Measurements from ENCODE around the gene CYP3A5.
A peak's percentile ranks its signal among the peaks of the same experiment; 100 is the strongest.
"Not testable (repeated sequence)": the region's sequence is repeated elsewhere in the genome, so short reads cannot be mapped to it uniquely, and the experiment has no call there.

The CYP3A5 gene

DNA sequence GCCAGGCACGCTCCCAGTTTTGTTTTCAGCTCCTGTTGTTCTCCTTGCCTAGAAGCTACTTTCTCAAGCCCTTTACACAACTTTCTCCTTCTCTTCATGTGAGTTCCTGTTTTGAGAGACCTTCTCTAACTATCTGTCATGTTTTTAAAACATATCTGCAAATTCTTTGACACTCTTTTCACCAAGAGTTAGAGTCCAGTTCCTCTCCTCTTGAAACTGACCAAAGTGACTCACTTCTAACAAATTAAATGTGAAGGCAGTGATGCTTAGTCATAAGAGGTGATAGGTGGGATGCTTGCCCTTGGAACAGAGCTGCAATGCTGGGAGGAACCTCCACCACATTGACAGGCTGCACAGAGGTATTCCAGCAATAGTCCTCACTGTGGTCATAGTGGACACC lies 37.8 kb downstream of the CYP3A5 start:
- Mint-ChIP-seq H3K27ac (no peak overlapping the region), H3K36me3 (ENCODE audit: low read depth) (peaks cover 53% of the 10 kb centered on the region), H3K27me3 (ENCODE audit: low read depth) (no peaks in the 10 kb centered on the region)

GRCh38 chr7:99639267-99639666 lies 40.5 kb downstream of the CYP3A5 start:
- Mint-ChIP-seq H3K27ac (no peak overlapping the region), H3K9me3 (no peaks in the 10 kb centered on the region), H3K4me1 (ENCODE audit: low read depth) (peaks cover 4% of the 10 kb centered on the region), H3K4me3 (no peak overlapping the region), H3K27me3 (ENCODE audit: low read depth) (no peaks in the 10 kb centered on the region), H3K36me3 (ENCODE audit: low read depth) (peaks cover 36% of the 10 kb centered on the region)
- no peak for DNase-seq (ENCODE audit: low spot score)

More for the DNA sequence above, 37.8 kb downstream of the CYP3A5 start:
- Mint-ChIP-seq H3K9me3 (peaks cover 7% of the 10 kb centered on the region), H3K4me1 (ENCODE audit: low read depth) (peaks cover 2% of the 10 kb centered on the region), H3K4me3 (no peak overlapping the region)
- DNase-seq (ENCODE audit: low spot score): no peak

- Mint-ChIP-seq H3K36me3 (ENCODE audit: low read depth) (peaks cover 33% of the 10 kb centered on the region), H3K9me3 (no peaks in the 10 kb centered on the region)
Measured at GRCh38 chr7:99638731-99639130, 41.1 kb downstream of the CYP3A5 start.

GRCh38 chr7:99637414-99637813 lies 42.4 kb downstream of the CYP3A5 start:
- H3K9me3 Mint-ChIP-seq; DNase-seq (ENCODE audit: low spot score); H3K4me1 Mint-ChIP-seq (ENCODE audit: low read depth); H3K27me3 Mint-ChIP-seq (ENCODE audit: low read depth); H3K27ac Mint-ChIP-seq; H3K4me3 Mint-ChIP-seq: not testable (repeated sequence)
- peaks cover 33% of the 10 kb centered on the region for H3K36me3 Mint-ChIP-seq (ENCODE audit: low read depth)

More at GRCh38 chr7:99638731-99639130, 41.1 kb downstream of the CYP3A5 start:
- no peak overlapping the region for H3K27ac Mint-ChIP-seq
- H3K4me1 Mint-ChIP-seq (ENCODE audit: low read depth): peaks cover 4% of the 10 kb centered on the region
- no peak overlapping the region for H3K4me3 Mint-ChIP-seq
- DNase-seq (ENCODE audit: low spot score): no peak
- H3K27me3 Mint-ChIP-seq (ENCODE audit: low read depth): no peaks in the 10 kb centered on the region

DNA sequence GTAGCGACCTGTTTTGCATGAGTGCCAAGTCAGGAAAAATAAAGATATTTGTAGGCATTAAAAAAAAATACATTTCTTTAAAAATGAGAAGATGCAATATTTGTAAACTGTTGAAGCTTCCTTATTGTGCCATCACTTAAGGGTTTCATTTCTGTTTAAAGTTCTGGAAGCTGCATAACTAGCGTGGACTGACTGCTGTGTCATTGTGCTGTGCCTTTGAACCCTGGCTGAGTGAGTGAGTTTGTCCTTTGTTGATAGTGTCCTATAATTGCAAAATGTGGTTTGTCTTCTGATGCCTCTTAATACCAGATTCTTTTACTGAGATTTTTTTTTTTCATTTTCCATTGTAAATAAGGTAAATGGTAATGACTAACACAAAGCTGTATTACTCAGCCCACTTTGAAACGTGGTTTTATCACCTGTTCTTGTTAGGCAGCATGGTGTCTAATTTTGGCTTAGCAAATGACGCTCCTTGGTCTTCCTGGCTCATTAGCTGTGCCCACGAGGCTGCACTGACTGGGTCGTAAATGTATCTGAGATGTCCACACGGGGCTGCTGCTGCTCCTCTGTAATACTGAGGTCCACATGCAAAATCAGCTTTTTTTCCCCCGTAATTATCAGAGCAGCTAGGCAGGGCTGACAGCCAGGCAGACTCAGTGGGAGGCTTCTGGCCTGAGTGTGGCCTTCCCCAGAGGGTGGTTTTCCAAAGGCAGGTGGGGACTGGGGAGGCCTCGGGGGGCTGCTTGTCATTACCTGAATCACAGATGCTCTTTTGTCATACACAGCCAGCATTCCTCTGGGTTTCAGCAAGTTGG lies 48.3 kb downstream of the CYP3A5 start:
- H3K27ac Mint-ChIP-seq: no peak overlapping the region
- H3K36me3 Mint-ChIP-seq (ENCODE audit: low read depth): peaks cover 59% of the 10 kb centered on the region
- no peak for DNase-seq (ENCODE audit: low spot score)
- no peak overlapping the region for H3K4me3 Mint-ChIP-seq
- H3K9me3 Mint-ChIP-seq: no peaks in the 10 kb centered on the region
- no peaks in the 10 kb centered on the region for H3K27me3 Mint-ChIP-seq (ENCODE audit: low read depth)
- H3K4me1 Mint-ChIP-seq (ENCODE audit: low read depth): peaks cover 23% of the 10 kb centered on the region

DNA sequence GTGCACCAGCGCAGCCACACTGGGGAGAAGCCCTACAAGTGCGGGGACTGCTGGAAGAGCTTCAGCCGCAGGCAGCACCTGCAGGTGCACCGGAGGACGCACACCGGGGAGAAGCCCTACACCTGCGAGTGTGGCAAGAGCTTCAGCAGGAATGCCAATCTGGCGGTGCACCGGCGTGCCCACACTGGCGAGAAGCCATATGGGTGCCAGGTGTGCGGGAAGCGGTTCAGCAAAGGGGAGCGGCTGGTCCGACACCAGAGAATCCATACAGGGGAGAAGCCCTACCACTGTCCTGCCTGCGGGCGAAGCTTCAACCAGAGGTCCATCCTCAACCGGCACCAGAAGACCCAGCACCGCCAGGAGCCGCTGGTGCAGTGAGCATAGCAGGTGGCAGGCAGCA lies 50.2 kb downstream of the CYP3A5 start:
- H3K27me3 Mint-ChIP-seq (ENCODE audit: low read depth): no peaks in the 10 kb centered on the region
- no peaks in the 10 kb centered on the region for H3K9me3 Mint-ChIP-seq
- DNase-seq (ENCODE audit: low spot score): no peak
- H3K4me3 Mint-ChIP-seq: no peak overlapping the region
- no peak overlapping the region for H3K27ac Mint-ChIP-seq
- peaks cover 38% of the 10 kb centered on the region for H3K4me1 Mint-ChIP-seq (ENCODE audit: low read depth)
- H3K36me3 Mint-ChIP-seq (ENCODE audit: low read depth): peaks cover 70% of the 10 kb centered on the region

- no peak overlapping the region for H3K4me3 Mint-ChIP-seq
- H3K9me3 Mint-ChIP-seq: no peaks in the 10 kb centered on the region
- DNase-seq (ENCODE audit: low spot score): no peak
- H3K36me3 Mint-ChIP-seq (ENCODE audit: low read depth): peaks cover 78% of the 10 kb centered on the region
- H3K27ac Mint-ChIP-seq: no peak overlapping the region
- peaks cover 47% of the 10 kb centered on the region for H3K4me1 Mint-ChIP-seq (ENCODE audit: low read depth)
- no peaks in the 10 kb centered on the region for H3K27me3 Mint-ChIP-seq (ENCODE audit: low read depth)
Measured at GRCh38 chr7:99628471-99629465, 51.0 kb downstream of the CYP3A5 start.

DNA sequence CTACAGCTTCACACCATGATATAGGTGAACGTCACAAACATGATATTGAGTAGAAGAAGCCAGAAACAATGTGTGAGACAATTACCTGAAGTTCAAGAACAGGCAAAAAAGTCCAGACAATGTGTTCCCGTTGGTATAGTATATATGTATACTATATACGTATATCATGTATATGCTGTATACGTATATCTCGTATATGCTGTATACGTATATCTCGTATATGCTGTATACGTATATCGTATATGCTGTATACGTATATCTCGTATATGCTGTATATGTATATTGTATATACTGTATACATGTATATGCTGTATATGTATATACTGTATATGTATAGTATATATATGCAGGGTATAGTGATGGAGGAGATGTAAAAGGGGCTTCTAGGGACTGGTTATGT lies 52.3 kb downstream of the CYP3A5 start:
- DNase-seq (ENCODE audit: low spot score): no peak
- Mint-ChIP-seq H3K36me3 (ENCODE audit: low read depth) (peaks cover 83% of the 10 kb centered on the region), H3K27me3 (ENCODE audit: low read depth) (no peaks in the 10 kb centered on the region), H3K4me3 (no peak overlapping the region), H3K27ac (no peak overlapping the region), H3K4me1 (ENCODE audit: low read depth) (peaks cover 59% of the 10 kb centered on the region), H3K9me3 (no peaks in the 10 kb centered on the region)

GRCh38 chr7:99626661-99627060 lies 53.1 kb downstream of the CYP3A5 start:
- Mint-ChIP-seq H3K27me3 (ENCODE audit: low read depth) (no peaks in the 10 kb centered on the region), H3K4me1 (ENCODE audit: low read depth) (peaks cover 64% of the 10 kb centered on the region), H3K9me3 (no peaks in the 10 kb centered on the region), H3K4me3 (no peak overlapping the region), H3K36me3 (ENCODE audit: low read depth) (peaks cover 86% of the 10 kb centered on the region), H3K27ac (no peak overlapping the region)
- DNase-seq (ENCODE audit: low spot score): no peak

DNA sequence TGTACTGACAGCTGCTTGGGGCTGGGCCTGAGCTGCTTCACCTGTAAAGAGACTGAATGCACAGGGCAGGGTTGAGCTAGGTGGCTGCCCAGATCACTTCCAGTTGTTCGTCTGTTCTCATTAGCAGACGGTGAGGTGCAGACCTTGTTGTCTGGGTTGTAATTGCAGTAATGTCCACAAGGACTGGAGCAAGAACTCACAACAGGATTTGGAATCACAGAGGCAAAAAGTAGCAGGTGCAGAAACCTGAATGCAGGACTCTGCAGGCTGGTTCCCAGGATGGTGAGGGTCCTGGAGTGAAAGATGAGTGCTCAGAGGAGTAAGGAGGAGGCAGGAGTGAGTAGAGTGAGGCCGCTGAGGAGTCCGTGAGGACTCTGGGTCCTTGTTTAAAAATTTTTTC lies 53.8 kb downstream of the CYP3A5 start:
- no peak for DNase-seq (ENCODE audit: low spot score)
- H3K4me3 Mint-ChIP-seq: peak overlapping the region; percentile 92
- peaks cover 64% of the 10 kb centered on the region for H3K4me1 Mint-ChIP-seq (ENCODE audit: low read depth)
- H3K27me3 Mint-ChIP-seq (ENCODE audit: low read depth): no peaks in the 10 kb centered on the region
- peak overlapping the region; percentile 97 for H3K27ac Mint-ChIP-seq
- peaks cover 86% of the 10 kb centered on the region for H3K36me3 Mint-ChIP-seq (ENCODE audit: low read depth)
- no peaks in the 10 kb centered on the region for H3K9me3 Mint-ChIP-seq

DNA sequence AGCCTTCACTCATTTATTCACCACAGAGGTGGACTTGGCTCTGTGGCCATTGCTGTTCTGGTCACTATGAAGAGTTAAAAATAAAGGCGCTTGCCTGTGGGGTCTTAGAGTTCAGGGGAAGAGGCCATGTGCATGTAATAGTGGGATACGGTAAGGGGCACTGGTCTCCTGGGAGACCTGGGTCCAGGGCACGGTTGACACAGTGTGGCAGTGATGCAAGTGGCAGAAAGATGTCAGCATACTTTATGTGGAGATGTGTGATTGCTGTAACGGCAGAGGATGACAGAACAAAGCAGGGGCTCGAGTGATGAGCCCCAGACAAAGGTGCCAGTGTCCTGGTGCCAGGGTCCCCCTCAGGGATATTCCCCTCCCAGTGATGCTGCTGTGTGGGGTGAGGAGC lies 54.5 kb downstream of the CYP3A5 start:
- Mint-ChIP-seq H3K27me3 (ENCODE audit: low read depth) (no peaks in the 10 kb centered on the region), H3K4me3 (peak overlapping the region; percentile 92), H3K9me3 (no peaks in the 10 kb centered on the region), H3K36me3 (ENCODE audit: low read depth) (peaks cover 86% of the 10 kb centered on the region), H3K27ac (peak overlapping the region; percentile 97), H3K4me1 (ENCODE audit: low read depth) (peaks cover 61% of the 10 kb centered on the region)
- DNase-seq (ENCODE audit: low spot score): no peak

DNA sequence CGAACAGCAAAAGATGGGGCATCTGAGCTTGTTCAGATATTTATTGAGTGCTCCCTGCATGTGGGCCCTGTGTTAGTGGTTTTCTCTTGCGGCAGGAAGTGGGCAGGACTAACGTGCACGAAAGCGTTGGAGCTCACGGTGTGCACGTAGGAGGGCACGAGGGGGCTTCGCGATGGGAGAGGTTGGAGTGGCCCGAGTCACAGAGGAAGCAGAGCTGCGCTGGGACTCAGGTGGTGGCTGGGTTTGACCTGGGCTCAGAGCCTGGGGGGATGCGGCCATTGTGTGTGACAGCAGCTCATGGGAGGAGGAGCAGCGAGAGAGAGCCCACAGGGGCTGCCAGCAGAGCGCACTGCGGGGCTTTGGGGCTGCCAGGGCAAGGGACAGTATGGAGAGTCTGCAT lies 55.3 kb downstream of the CYP3A5 start:
- DNase-seq (ENCODE audit: low spot score): peak; percentile 77
- Mint-ChIP-seq H3K4me1 (ENCODE audit: low read depth) (peaks cover 61% of the 10 kb centered on the region), H3K36me3 (ENCODE audit: low read depth) (peaks cover 87% of the 10 kb centered on the region), H3K27me3 (ENCODE audit: low read depth) (no peaks in the 10 kb centered on the region), H3K9me3 (no peaks in the 10 kb centered on the region), H3K4me3 (peak overlapping the region; percentile 92), H3K27ac (peak overlapping the region; percentile 97)

DNA sequence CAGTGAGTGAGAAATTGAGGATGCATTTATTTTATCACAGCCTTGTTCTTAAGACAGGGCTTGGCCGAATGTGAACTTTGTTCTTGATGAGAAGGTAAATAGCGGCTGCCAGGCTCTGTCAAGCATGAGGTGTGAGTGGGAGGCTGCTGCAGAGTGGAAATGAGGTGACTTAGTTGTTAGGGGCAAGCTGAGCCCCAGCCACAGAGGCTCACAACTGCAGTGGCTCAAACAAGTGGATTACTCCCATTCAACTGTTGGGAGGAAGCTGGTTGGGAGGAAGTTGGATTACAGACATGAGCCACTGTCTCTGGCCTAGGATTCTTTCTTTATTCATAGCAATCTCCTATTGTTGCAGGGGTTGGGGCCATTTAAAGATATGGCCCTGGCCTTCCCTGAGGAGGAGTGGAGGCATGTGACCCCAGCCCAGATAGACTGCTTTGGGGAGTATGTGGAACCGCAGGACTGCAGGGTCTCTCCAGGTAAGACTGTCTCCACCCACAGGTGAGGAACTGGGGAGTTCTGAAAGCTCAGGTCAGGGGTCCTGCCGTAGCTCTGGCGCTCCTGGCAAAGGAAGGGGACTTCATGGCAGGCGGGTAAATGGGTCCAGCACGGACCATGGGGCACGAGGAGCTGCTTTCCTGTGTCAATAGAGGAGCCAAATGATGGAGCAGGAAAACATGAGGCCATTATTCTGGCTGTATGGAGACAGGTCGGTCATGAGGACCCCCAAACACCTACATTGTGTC lies 55.9 kb downstream of the CYP3A5 start:
- H3K4me1 Mint-ChIP-seq (ENCODE audit: low read depth): peaks cover 67% of the 10 kb centered on the region
- DNase-seq (ENCODE audit: low spot score): peak; percentile 56
- H3K27me3 Mint-ChIP-seq (ENCODE audit: low read depth): no peaks in the 10 kb centered on the region
- peak overlapping the region; percentile 97 for H3K27ac Mint-ChIP-seq
- no peaks in the 10 kb centered on the region for H3K9me3 Mint-ChIP-seq
- H3K36me3 Mint-ChIP-seq (ENCODE audit: low read depth): peaks cover 89% of the 10 kb centered on the region
- peak overlapping the region; percentile 92 for H3K4me3 Mint-ChIP-seq

Data from T-helper 2 cell treated with Interferon-gamma antibody and Interleukin-4, amounts not matched to agents 5 μg/mL and 100 μg/mL, for 36 hours (primary cell).